ENCODE measurements around the gene TCTA.
"Not testable (repeated sequence)": the region's sequence is repeated elsewhere in the genome, so short reads cannot be mapped to it uniquely, and the experiment has no call there.

The TCTA gene

GRCh38 chr3:49411968-49412631 lies at the start of gene TCTA, which contains the start of gene RHOA:
Gene TCTA, plus strand, starts transcription at chr3:49412423. Its CDS starts 4 bp downstream, at chr3:49412427.
Gene RHOA, minus strand, starts transcription at chr3:49411976. Its CDS starts 36,387 bp downstream, at chr3:49375589.
- peak; percentile 100 for DNase-seq

- no peak for DNase-seq
Observed at GRCh38 chr3:49362561-49362960, 49.7 kb upstream of the TCTA start.

GRCh38 chr3:49370585-49371290 lies 41.5 kb upstream of the TCTA start:
- DNase-seq: no peak

GRCh38 chr3:49371946-49372345 lies 40.3 kb upstream of the TCTA start:
- DNase-seq: no peak

- peak; percentile 30 for DNase-seq
Observed at GRCh38 chr3:49377483-49377882, 34.7 kb upstream of the TCTA start.

GRCh38 chr3:49378249-49378895 lies 33.9 kb upstream of the TCTA start:
- no peak for DNase-seq

GRCh38 chr3:49383387-49383786 lies 28.8 kb upstream of the TCTA start:
- no peak for DNase-seq

- DNase-seq: no peak
Observed at GRCh38 chr3:49385617-49386016, 26.6 kb upstream of the TCTA start.

GRCh38 chr3:49386056-49386756 lies 26.0 kb upstream of the TCTA start:
- peak; percentile 75 for DNase-seq

GRCh38 chr3:49387721-49388120 lies 24.5 kb upstream of the TCTA start:
- DNase-seq: no peak

- DNase-seq: peak; percentile 51
Observed at GRCh38 chr3:49388289-49388820, 23.9 kb upstream of the TCTA start.

- no peak for DNase-seq
Observed at GRCh38 chr3:49389297-49389696, 22.9 kb upstream of the TCTA start.

- DNase-seq: not testable (repeated sequence)
Observed at GRCh38 chr3:49391310-49391709, 20.9 kb upstream of the TCTA start.

- no peak for DNase-seq
Observed at GRCh38 chr3:49397470-49397869, 14.8 kb upstream of the TCTA start.

GRCh38 chr3:49399461-49399860 lies 12.8 kb upstream of the TCTA start:
- DNase-seq: no peak

GRCh38 chr3:49401766-49402165 lies 10.5 kb upstream of the TCTA start:
- DNase-seq: no peak

GRCh38 chr3:49403891-49404290 lies 8.3 kb upstream of the TCTA start:
- no peak for DNase-seq

- not testable (repeated sequence) for DNase-seq
Observed at GRCh38 chr3:49405570-49405969, 6.7 kb upstream of the TCTA start.

GRCh38 chr3:49406571-49407565 lies 5.4 kb upstream of the TCTA start:
- no peak for DNase-seq

- DNase-seq: no peak
Observed at GRCh38 chr3:49410066-49410845, 2.0 kb upstream of the TCTA start.

Measured in suppressor macrophage treated with lipopolysaccharide for 4 hours (primary cell).